HG02981 (cell line): ENCODE data around the gene OR9A2.

Experiments
- ATAC-seq: cut with Tn5 transposase; IDR thresholded peaks from one replicate; pipeline ENCODE4 v1.9.1; 2021; ENCODE audit warnings: mild to moderate bottlenecking, moderate library complexity; ENCODE audit not compliant: unreplicated experiment

The OR9A2 gene

GRCh38 chr7:143023047-143023446, 3.9 kb downstream of the OR9A2 start:
- ATAC-seq = no peak

GRCh38 chr7:143018931-143019330, 8.0 kb downstream of the OR9A2 start:
- ATAC-seq = no peak

- ATAC-seq = no peak
Measured at GRCh38 chr7:143016996-143017395, 9.9 kb downstream of the OR9A2 start.

GRCh38 chr7:143015926-143016490, 10.9 kb downstream of the OR9A2 start:
- no peak for ATAC-seq

GRCh38 chr7:143015084-143015483, 11.8 kb downstream of the OR9A2 start:
- ATAC-seq = peak; percentile 91

- ATAC-seq = no peak
Measured at GRCh38 chr7:143013893-143014292, 13.0 kb downstream of the OR9A2 start.

- ATAC-seq = no peak
Measured at GRCh38 chr7:143013473-143013872, 13.5 kb downstream of the OR9A2 start.

- ATAC-seq = no peak
Measured at GRCh38 chr7:143012409-143012808, 14.5 kb downstream of the OR9A2 start.

- no peak for ATAC-seq
Measured at GRCh38 chr7:143012001-143012400, 14.9 kb downstream of the OR9A2 start.

GRCh38 chr7:143008007-143008901, 18.7 kb downstream of the OR9A2 start:
- peak; percentile 85 for ATAC-seq

GRCh38 chr7:143005632-143006260, 21.2 kb downstream of the OR9A2 start:
- ATAC-seq = no peak

GRCh38 chr7:143003393-143004051, 23.4 kb downstream of the OR9A2 start:
- ATAC-seq = peak; percentile 62

GRCh38 chr7:143002898-143003297, 24.0 kb downstream of the OR9A2 start:
- ATAC-seq = no peak

GRCh38 chr7:143002106-143002505, 24.8 kb downstream of the OR9A2 start:
- ATAC-seq = no peak

GRCh38 chr7:143000648-143001047, 26.3 kb downstream of the OR9A2 start:
- no peak for ATAC-seq

GRCh38 chr7:142999793-143000192, 27.1 kb downstream of the OR9A2 start:
- ATAC-seq = no peak

GRCh38 chr7:142998966-142999365, 28.0 kb downstream of the OR9A2 start:
- ATAC-seq = no peak

- no peak for ATAC-seq
Measured at GRCh38 chr7:142997456-142997989, 29.4 kb downstream of the OR9A2 start.

- ATAC-seq = no peak
Measured at GRCh38 chr7:142992427-142992826, 34.5 kb downstream of the OR9A2 start.

GRCh38 chr7:142984297-142984696, 42.6 kb downstream of the OR9A2 start:
- no peak for ATAC-seq

GRCh38 chr7:142983825-142984224, 43.1 kb downstream of the OR9A2 start:
- ATAC-seq = no peak
